A673 (cell line): ENCODE measurements around the gene PRR33.

ENCODE experiments used
- CTCF ChIP-seq: fragments of 300-800, 200-600 bp; sonication (generic); conservative IDR thresholded peaks from 2 replicates; pipeline ENCODE4 v1.5.1; 2017; ENCODE audit warnings: low read depth, mild to moderate bottlenecking, antibody characterized with exemption, low read length, moderate library complexity, mixed read lengths
- EZH2 ChIP-seq: fragments of 200-600 bp; sonication (generic); IDR thresholded peaks from 2 replicates; pipeline ENCODE4 v1.6.1; 2017; ENCODE audit warnings: borderline replicate concordance, low read depth, mild to moderate bottlenecking, mixed read lengths, antibody characterized with exemption, low read length; ENCODE audit not compliant: poor library complexity, severe bottlenecking

GRCh38 chr11:1899090-1899489 lies 7.4 kb upstream of the PRR33 start:
- TF ChIP-seq CTCF (no peak), EZH2 (no peak)
